IMR-90 (cell line): Measurements from ENCODE around the gene KCNV2.

Experiments used
- CTCF ChIP-seq: conservative IDR thresholded peaks from 2 replicates; pipeline ENCODE4 v1.5.1; 2012; ENCODE audit warnings: mild to moderate bottlenecking, low read depth, low read length, improper control_type of control experiment
- MAZ ChIP-seq: IDR thresholded peaks from 2 replicates; pipeline ENCODE4 v1.6.1; 2012; ENCODE audit warnings: low read depth, mild to moderate bottlenecking, low read length, improper control_type of control experiment, moderate library complexity, borderline replicate concordance
- POLR2A ChIP-seq: IDR thresholded peaks from 2 replicates; pipeline ENCODE4 v1.6.1; 2012; ENCODE audit warnings: mild to moderate bottlenecking, low read depth, low read length

- TF ChIP-seq CTCF = no peak
- TF ChIP-seq MAZ = no peak
- no peak for TF ChIP-seq POLR2A
Measured at GRCh38 chr9:2718698-2719033, 1.4 kb downstream of the KCNV2 start.
